GM21786 (cell line): ENCODE data around the gene FAM193B.

Source experiments
- ATAC-seq: cut with Tn5 transposase; IDR thresholded peaks from one replicate; pipeline ENCODE4 v1.9.1; 2021; ENCODE audit not compliant: unreplicated experiment

Gene FAM193B

GRCh38 chr5:177516601-177517568 lies 37.5 kb downstream of the FAM193B start, which contains the start of gene DDX41:
Gene DDX41 (minus strand): TSS chr5:177516961. CDS start chr5:177516945, 16 bp downstream.
- ATAC-seq = peak; percentile 86

- no peak for ATAC-seq
Observed at GRCh38 chr5:177515580-177515979, 38.8 kb downstream of the FAM193B start.

- no peak for ATAC-seq
Observed at GRCh38 chr5:177514541-177514940, 39.8 kb downstream of the FAM193B start.

GRCh38 chr5:177513500-177513899 lies 40.9 kb downstream of the FAM193B start:
- no peak for ATAC-seq

GRCh38 chr5:177512736-177513380 lies 41.5 kb downstream of the FAM193B start:
- no peak for ATAC-seq

- no peak for ATAC-seq
Observed at GRCh38 chr5:177511796-177512675, 42.3 kb downstream of the FAM193B start.

GRCh38 chr5:177511181-177511580 lies 43.2 kb downstream of the FAM193B start:
- no peak for ATAC-seq

- peak; percentile 31 for ATAC-seq
Observed at GRCh38 chr5:177510567-177511053, 43.8 kb downstream of the FAM193B start.

GRCh38 chr5:177509991-177510566 lies 44.3 kb downstream of the FAM193B start:
- peak; percentile 34 for ATAC-seq

- ATAC-seq = peak; percentile 41
Observed at GRCh38 chr5:177509381-177509951, 44.9 kb downstream of the FAM193B start, which contains the start of gene DOK3. Gene DOK3 (minus strand): TSS chr5:177509826. CDS start chr5:177509540, 286 bp downstream.

GRCh38 chr5:177508837-177509236 lies 45.5 kb downstream of the FAM193B start:
- ATAC-seq = peak; percentile 39

GRCh38 chr5:177508221-177508611 lies 46.1 kb downstream of the FAM193B start:
- ATAC-seq = no peak

- no peak for ATAC-seq
Observed at GRCh38 chr5:177507596-177508220, 46.7 kb downstream of the FAM193B start.

- no peak for ATAC-seq
Observed at GRCh38 chr5:177507165-177507564, 47.2 kb downstream of the FAM193B start.

- no peak for ATAC-seq
Observed at GRCh38 chr5:177505075-177505474, 49.3 kb downstream of the FAM193B start.

GRCh38 chr5:177504086-177505056 lies 50.0 kb downstream of the FAM193B start:
- no peak for ATAC-seq

- no peak for ATAC-seq
Observed at GRCh38 chr5:177503351-177504085, 50.8 kb downstream of the FAM193B start.

- no peak for ATAC-seq
Observed at GRCh38 chr5:177502886-177503285, 51.5 kb downstream of the FAM193B start.
